Heart left ventricle (tissue), 16 donors: ENCODE data around the gene COPE. TPM values are rescaled to one million over a fixed set of nuclear protein-coding genes. Genes with fewer than 3 reads are reported as not detected.

ENCODE experiments used
- ATAC-seq, 4 donors: fragments of 200-7000 bp; cut with Tn5 transposase; one replicate each; pipeline ENCODE4 v1.9.1; 2020 to 2022; ENCODE audit warnings: moderate library complexity in 4 of 4, mild to moderate bottlenecking in 3 of 4, moderate number of reproducible peaks in 1 of 4
- DNase-seq, 5 donors: peaks; one replicate each; pipeline ENCODE4 v3.0.0-alpha.2; 2020
- H3K27ac ChIP-seq, 12 donors: fragments of 200-600 bp; sonication (generic) in 4 of 12; one replicate each; pipeline versions ENCODE4 v1.5.0 to v1.8.0; 2016 to 2022; ENCODE audit warnings: mild to moderate bottlenecking in 2 of 12
- H3K27me3 ChIP-seq, 9 donors: fragments of 200-600 bp; sonication (generic) in 2 of 9; one replicate each; pipeline versions ENCODE4 v1.5.1 to v1.8.0; 2016 to 2022; ENCODE audit warnings: mild to moderate bottlenecking in 3 of 9
- H3K36me3 ChIP-seq, 9 donors: fragments of 200-600 bp; sonication (generic) in 2 of 9; one replicate each; pipeline versions ENCODE4 v1.5.0 to v1.8.0; 2018 to 2022; ENCODE audit warnings: mild to moderate bottlenecking in 2 of 9
- H3K4me1 ChIP-seq, 12 donors: fragments of 200-600 bp; sonication (generic) in 4 of 12; one replicate each; pipeline versions ENCODE4 v1.5.0 to v1.8.0; 2016 to 2022; ENCODE audit warnings: mild to moderate bottlenecking in 3 of 12
- H3K4me3 ChIP-seq, 12 donors: fragments of 200-600 bp; sonication (generic) in 4 of 12; one replicate each; pipeline versions ENCODE4 v1.5.0 to v1.8.0; 2017 to 2022; ENCODE audit warnings: mild to moderate bottlenecking in 9 of 12, moderate library complexity in 4 of 12
- H3K9me3 ChIP-seq, 12 donors: fragments of 200-600 bp; sonication (generic) in 4 of 12; one replicate each; pipeline versions ENCODE4 v1.5.0 to v1.8.0; 2016 to 2022; ENCODE audit warnings: mild to moderate bottlenecking in 1 of 12
- POLR2A ChIP-seq, 2 donors: fragments of 450-650 bp; IDR thresholded peaks; one replicate each; pipeline ENCODE4 v1.6.1; 2017; ENCODE audit warnings: antibody characterized with exemption in 2 of 2, mild to moderate bottlenecking in 2 of 2, moderate library complexity in 2 of 2
- WGBS, 4 donors: extraction: QIAGEN DNeasy Blood & Tissue Kit in 2 of 4; methylation state at CpG; one replicate each; pipeline versions ENCODE4 v1.1.5 to v1.1.7; 2013 to 2018; 5-methylcytosine and 5-hydroxymethylcytosine counted together
- intact Hi-C, 10 donors: fragments of 100-400 bp; cut with DNase I; formaldehyde crosslinking; loops; one replicate each; pipeline versions ENCODE4 v1.11.1 to v1.14.2; 2022
- polyA plus RNA-seq, 2 donors: library from polyadenylated mRNA; stranded (reverse); fragments of 200-250 nt; gene quantifications; one replicate each; pipeline ENCODE4 v1.2.3, GENCODE V29; 2013
- total RNA-seq, 9 donors: library from RNA; depleted of rRNA in 2 of 9; stranded (reverse); fragments of >200 nt in 2 of 9; fragmentation: NEBNext Ultra II Directional in 3 of 9; extraction: Animal tissue kit (Norgen Biotek cat#: 25700) in 3 of 9; gene quantifications; one replicate each; pipeline versions ENCODE4 v1.1.0 to v1.2.4, GENCODE V29; 2016 to 2023
- TF ChIP-seq, protein P1 (sequence below), 12 donors: fragments of 200-600 bp; sonication (generic) in 4 of 12; IDR thresholded peaks; one replicate each; pipeline versions ENCODE4 v1.5.0 to v1.8.0; 2018 to 2022; ENCODE audit warnings: antibody characterized with exemption in 12 of 12, mild to moderate bottlenecking in 5 of 12
- donor health status: ischemic (EF 13 %, LVEDD 7.1; RV severe dilation, severe dysfunction).
- donor health status: healthy with polysubstance abuse.
- donor health status: DM: no; HTN: yes; CAD: no.
- donor health status: DM: no; HTN: no; CAD: no.
- donor health status: ischemic (EF 25% LVEDD 6.9; RV normal size, moderate dysfunction).
- donor health status: ischemic (EF 25% LVEDD 5.7; RV mildly dilated, moderate dysfunction).
- donor health status: healthy.
- donor health status: DM: yes; HTN: yes; CAD: no.
- donor health status: ischemic (EF 35%, LVEDD 5.7; RV mildly dilated, moderate dysfunction).
- donor health status: nonischemic (EF 11% LVEDD 7.7; RV severe dilation, severe dysfunction).
- donor health status: DM: yes; HTN: yes; CAD: no.
- donor health status: PGD.
- donor health status: ischemic (EF 29% LVEDD 5.4; RV normal size, mild dysfunction).
- donor health status: nonischemic (EF 23%, LVEDD 6.1; RV moderate dilation, normal function).

The COPE gene
- total and polyA plus RNA-seq, 11 donors: 94.0 to 241 (median 147) TPM

DNA sequence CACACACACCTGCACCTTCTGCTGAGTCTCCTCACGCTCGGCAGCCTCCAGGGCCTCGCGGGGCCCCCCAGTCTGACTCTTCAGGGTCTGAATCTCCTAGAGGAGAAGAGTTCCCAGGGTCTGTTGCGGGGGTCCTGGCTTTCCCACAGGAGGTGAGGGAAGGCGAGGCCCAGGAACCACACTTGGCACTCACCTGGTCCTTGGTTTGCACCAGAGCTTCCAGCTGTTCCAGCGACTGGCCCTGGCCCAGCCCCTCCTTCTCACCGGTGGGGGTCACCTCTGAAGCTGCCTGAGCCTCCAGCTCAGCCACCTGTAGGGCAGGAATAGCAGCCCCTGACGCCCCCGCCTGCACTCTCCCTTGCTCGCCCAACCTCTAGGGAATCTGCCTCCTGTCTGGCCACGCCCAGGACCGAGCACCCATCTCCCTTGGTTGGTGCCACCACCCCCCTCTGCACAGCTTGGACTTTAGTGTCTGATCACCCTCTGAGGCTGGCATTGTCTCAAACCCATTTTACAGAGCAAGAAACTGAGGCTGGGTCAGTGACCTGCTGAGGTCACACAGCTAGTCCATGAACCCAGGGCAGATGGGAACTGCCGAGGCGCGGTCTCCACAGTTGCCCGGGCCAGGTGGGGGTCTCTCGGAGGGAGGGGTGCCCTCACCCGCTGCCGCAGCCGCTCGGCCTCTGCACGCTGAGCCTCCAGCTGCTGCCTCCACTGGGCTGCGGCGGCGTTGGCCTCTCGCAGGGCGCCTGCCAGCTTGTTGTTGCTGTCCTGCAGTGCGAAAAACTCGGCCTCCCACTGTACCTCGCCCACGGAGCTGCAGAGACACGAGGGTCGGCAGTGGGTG is 12.4 kb upstream of the COPE start:
- peaks cover 0 to 82% (median 60%) of the 10 kb centered on the region in 9 donors for H3K36me3 ChIP-seq
- intact Hi-C loops: no loop called here
- peak overlapping the region in 2 of 12 donors; percentile 23 for H3K4me3 ChIP-seq
- no peak overlapping the region for H3K27ac ChIP-seq
- no peak for ATAC-seq
- WGBS, 4 donors: 80 to 90% (median 86%) methylated on average over 17 to 34 of the region's 34 CpGs
- peaks cover 0 to 6% (median 0%) of the 10 kb centered on the region in 12 donors for H3K4me1 ChIP-seq
- TF ChIP-seq, protein P1, sequence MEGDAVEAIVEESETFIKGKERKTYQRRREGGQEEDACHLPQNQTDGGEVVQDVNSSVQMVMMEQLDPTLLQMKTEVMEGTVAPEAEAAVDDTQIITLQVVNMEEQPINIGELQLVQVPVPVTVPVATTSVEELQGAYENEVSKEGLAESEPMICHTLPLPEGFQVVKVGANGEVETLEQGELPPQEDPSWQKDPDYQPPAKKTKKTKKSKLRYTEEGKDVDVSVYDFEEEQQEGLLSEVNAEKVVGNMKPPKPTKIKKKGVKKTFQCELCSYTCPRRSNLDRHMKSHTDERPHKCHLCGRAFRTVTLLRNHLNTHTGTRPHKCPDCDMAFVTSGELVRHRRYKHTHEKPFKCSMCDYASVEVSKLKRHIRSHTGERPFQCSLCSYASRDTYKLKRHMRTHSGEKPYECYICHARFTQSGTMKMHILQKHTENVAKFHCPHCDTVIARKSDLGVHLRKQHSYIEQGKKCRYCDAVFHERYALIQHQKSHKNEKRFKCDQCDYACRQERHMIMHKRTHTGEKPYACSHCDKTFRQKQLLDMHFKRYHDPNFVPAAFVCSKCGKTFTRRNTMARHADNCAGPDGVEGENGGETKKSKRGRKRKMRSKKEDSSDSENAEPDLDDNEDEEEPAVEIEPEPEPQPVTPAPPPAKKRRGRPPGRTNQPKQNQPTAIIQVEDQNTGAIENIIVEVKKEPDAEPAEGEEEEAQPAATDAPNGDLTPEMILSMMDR (IDR thresholded peaks at IDR 0.05): no peak
- TF ChIP-seq POLR2A (IDR thresholded peaks at IDR 0.05): no peak
- H3K9me3 ChIP-seq: no peaks in the 10 kb centered on the region
- H3K27me3 ChIP-seq: no peaks in the 10 kb centered on the region
- no peak for DNase-seq

DNA sequence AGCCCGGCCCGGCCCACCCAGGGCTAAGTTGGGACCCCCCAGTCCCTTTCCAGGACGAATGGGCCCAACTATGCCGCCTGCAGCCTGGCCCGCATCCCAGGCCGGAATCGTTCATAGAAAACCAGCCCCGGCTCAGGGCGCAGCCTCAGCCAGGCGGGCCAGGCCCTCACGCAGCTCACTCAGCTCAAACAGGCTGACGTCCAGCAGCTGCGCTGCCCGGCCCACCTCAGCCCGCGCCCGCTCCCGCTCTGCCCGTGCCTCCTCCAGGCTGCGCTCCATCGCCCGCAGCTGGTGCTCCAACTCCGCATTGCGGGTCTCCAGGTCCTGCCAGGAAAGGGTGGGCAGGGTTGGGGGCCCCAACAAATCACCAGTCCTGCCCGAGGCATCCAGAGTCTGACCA is 10.1 kb upstream of the COPE start:
- H3K4me3 ChIP-seq: no peak overlapping the region
- no peak for ATAC-seq
- intact Hi-C loops: no loop called here
- H3K4me1 ChIP-seq: peaks cover 0 to 6% (median 0%) of the 10 kb centered on the region in 12 donors
- 93 to 98% (median 94%) methylated on average over 7 to 25 of the region's 25 CpGs for WGBS, 4 donors
- TF ChIP-seq, protein P1 (IDR thresholded peaks at IDR 0.05): no peak
- no peak for TF ChIP-seq POLR2A (IDR thresholded peaks at IDR 0.05)
- H3K27ac ChIP-seq: no peak overlapping the region
- no peaks in the 10 kb centered on the region for H3K27me3 ChIP-seq
- no peak for DNase-seq
- peaks cover 0 to 83% (median 71%) of the 10 kb centered on the region in 9 donors for H3K36me3 ChIP-seq
- H3K9me3 ChIP-seq: no peaks in the 10 kb centered on the region

- no peak for DNase-seq
- TF ChIP-seq, protein P1 (IDR thresholded peaks at IDR 0.05): no peak
- TF ChIP-seq POLR2A (IDR thresholded peaks at IDR 0.05): no peak
Measured at GRCh38 chr19:18928018-18928805, 9.0 kb upstream of the COPE start.

GRCh38 chr19:18924684-18925213 is 5.6 kb upstream of the COPE start:
- Histone ChIP-seq H3K27me3 (no peaks in the 10 kb centered on the region), H3K4me1 (peaks cover 6 to 19% (median 10%) of the 10 kb centered on the region in 12 donors), H3K9me3 (no peaks in the 10 kb centered on the region), H3K36me3 (peaks cover 0 to 85% (median 81%) of the 10 kb centered on the region in 9 donors), H3K27ac (no peak overlapping the region), H3K4me3 (no peak overlapping the region)
- intact Hi-C loops: no loop called here
- TF ChIP-seq POLR2A (IDR thresholded peaks at IDR 0.05): no peak
- TF ChIP-seq, protein P1 (IDR thresholded peaks at IDR 0.05): no peak
- WGBS, 4 donors: 91 to 96% (median 95%) methylated on average over 14 to 15 of the region's 15 CpGs
- DNase-seq (no peak), ATAC-seq (no peak)

More at GRCh38 chr19:18928018-18928805, 9.0 kb upstream of the COPE start:
- WGBS, 4 donors: 90 to 91% (median 91%) methylated on average over 16 to 26 of the region's 26 CpGs
- Histone ChIP-seq H3K36me3 (peaks cover 0 to 86% (median 73%) of the 10 kb centered on the region in 9 donors), H3K27me3 (no peaks in the 10 kb centered on the region), H3K27ac (no peak overlapping the region), H3K9me3 (no peaks in the 10 kb centered on the region), H3K4me3 (no peak overlapping the region), H3K4me1 (peaks cover 0 to 6% (median 0%) of the 10 kb centered on the region in 12 donors)
- intact Hi-C loops: no loop called here
- no peak for ATAC-seq
